SK-N-SH (cell line): ENCODE measurements around the gene HOXD10. TPM values are rescaled to one million over a fixed set of nuclear protein-coding genes. Genes with fewer than 3 reads are reported as not detected.

Source experiments
- CTCF ChIA-PET: fragments of 300-600, 350-600 bp; formaldehyde crosslinking; extraction: SDS; loops from one replicate; lab custom pipeline; 2021; lab: Yijun Ruan, JAX
- POLR2A ChIA-PET: fragments of 350-600 bp; sonication (Branson Sonifier 250); formaldehyde crosslinking; extraction: SDS; loops from one replicate; lab custom pipeline; 2020; ENCODE audit warnings: antibody characterized with exemption, inconsistent platforms; lab: Yijun Ruan, JAX
- DNase-seq: peaks from one replicate; pipeline ENCODE4 v3.0.0; 2012
- H2AFZ ChIP-seq: fragments of 200-600 bp; sonication (generic); 2 replicates; pipeline ENCODE4 v1.8.1; 2016; ENCODE audit warnings: antibody characterized with exemption, mild to moderate bottlenecking, low read depth
- H3F3A ChIP-seq: fragments of 200-600 bp; sonication (generic); replicated peaks from 2 replicates; pipeline ENCODE3; 2016; ENCODE audit warnings: antibody characterized with exemption, mild to moderate bottlenecking; ENCODE audit not compliant: insufficient read depth
- H3K27ac ChIP-seq, 2 experiments: fragments of 200-500 bp in 1 of 2; fragments of 200-600 bp in 1 of 2; sonication (Bioruptor generic) in 1 of 2; sonication (generic), shearing (Covaris generic) in 1 of 2; 2 replicates each; pipeline versions ENCODE4 v1.5.1 to v1.6.1; 2014 to 2016; ENCODE audit warnings: low read depth in 2 of 2, inconsistent platforms in 1 of 2, low read length in 1 of 2, mild to moderate bottlenecking in 1 of 2, mixed read lengths in 1 of 2
- H3K27me3 ChIP-seq: fragments of 200-600 bp; sonication (generic), shearing (Covaris generic); 2 replicates; pipeline ENCODE4 v1.6.1; 2016; ENCODE audit warnings: mixed run types; ENCODE audit not compliant: insufficient read depth
- H3K36me3 ChIP-seq, 2 experiments: fragments of 200-500 bp in 1 of 2; fragments of 200-600 bp in 1 of 2; sonication (Bioruptor generic) in 1 of 2; sonication (generic) in 1 of 2; replicated peaks in 1 of 2; 2 replicates each; pipeline versions ENCODE3 to v1.5.1; 2014 to 2016; ENCODE audit warnings: low read length in 1 of 2, mild to moderate bottlenecking in 1 of 2; ENCODE audit not compliant: insufficient read depth in 2 of 2, control insufficient read depth in 1 of 2
- H3K4me1 ChIP-seq, 2 experiments: fragments of 200-500 bp in 1 of 2; fragments of 200-600 bp in 1 of 2; sonication (Bioruptor generic) in 1 of 2; sonication (generic), shearing (Covaris generic) in 1 of 2; 2 replicates each; pipeline versions ENCODE4 v1.5.1 to v1.6.1; 2014 to 2016; ENCODE audit warnings: low read depth in 1 of 2, low read length in 1 of 2, mixed run types in 1 of 2; ENCODE audit not compliant: insufficient read depth in 2 of 2, control insufficient read depth in 1 of 2
- H3K4me2 ChIP-seq: fragments of 200-600 bp; sonication (generic), shearing (Covaris generic); 2 replicates; pipeline ENCODE4 v1.6.1; 2017; ENCODE audit warnings: mixed run types
- H3K4me3 ChIP-seq, 2 experiments: fragments of 200-500 bp in 1 of 2; fragments of 200-600 bp in 1 of 2; sonication (Bioruptor generic) in 1 of 2; sonication (generic), shearing (Covaris generic) in 1 of 2; 2 replicates each; pipeline versions ENCODE4 v1.5.1 to v1.8.1; 2014 to 2016; ENCODE audit warnings: low read depth in 2 of 2, inconsistent platforms in 1 of 2, low read length in 1 of 2, mild to moderate bottlenecking in 1 of 2, mixed read lengths in 1 of 2, moderate library complexity in 1 of 2
- H3K79me2 ChIP-seq: fragments of 200-600 bp; sonication (generic); 2 replicates; pipeline ENCODE4 v1.8.1; 2017; ENCODE audit warnings: mild to moderate bottlenecking; ENCODE audit not compliant: insufficient read depth
- H3K9ac ChIP-seq: fragments of 200-600 bp; sonication (generic); 2 replicates; pipeline ENCODE4 v1.6.1; 2017; ENCODE audit warnings: mixed run types
- H3K9me2 ChIP-seq: fragments of 200-600 bp; sonication (generic); 2 replicates; pipeline ENCODE4 v1.6.1; 2017; ENCODE audit warnings: mixed run types
- H3K9me3 ChIP-seq: fragments of 200-600 bp; sonication (generic); 2 replicates; pipeline ENCODE4 v1.6.1; 2017; ENCODE audit warnings: mixed run types, mild to moderate bottlenecking, moderate library complexity
- H4K20me1 ChIP-seq: fragments of 200-600 bp; sonication (generic); 2 replicates; pipeline ENCODE4 v1.6.1; 2017; ENCODE audit warnings: mild to moderate bottlenecking, mixed run types; ENCODE audit not compliant: insufficient read depth
- CTCF ChIP-seq: fragments of 200-600 bp; sonication (generic); IDR thresholded peaks from 2 replicates; pipeline ENCODE4 v1.6.1; 2017; ENCODE audit warnings: antibody characterized with exemption, mild to moderate bottlenecking, moderate library complexity
- FOXM1 ChIP-seq: IDR thresholded peaks from 2 replicates; pipeline ENCODE4 v1.4.0; 2012; ENCODE audit warnings: low read depth, mild to moderate bottlenecking
- POLR2AphosphoS5 ChIP-seq: IDR thresholded peaks from 2 replicates; pipeline ENCODE4 v1.6.1; 2012; ENCODE audit warnings: low read depth, low read length
- RAD21 ChIP-seq: IDR thresholded peaks from 2 replicates; pipeline ENCODE4 v1.6.1; 2012; ENCODE audit warnings: mild to moderate bottlenecking, low read length
- REST ChIP-seq: IDR thresholded peaks from 2 replicates; pipeline ENCODE4 v1.6.1; 2012; ENCODE audit warnings: mild to moderate bottlenecking, low read depth, low read length, moderate library complexity
- SMC3 ChIP-seq: IDR thresholded peaks from 2 replicates; pipeline ENCODE4 v1.6.1; 2012; ENCODE audit warnings: low read depth, low read length, improper control_type of control experiment
- USF1 ChIP-seq: IDR thresholded peaks from 2 replicates; pipeline ENCODE4 v1.4.0; 2012; ENCODE audit warnings: low read depth, borderline replicate concordance
- WGBS: methylation state at CpG from one replicate; pipeline ENCODE4 v1.1.6; 2017; ENCODE audit warnings: low lambda C conversion rate; 5-methylcytosine and 5-hydroxymethylcytosine counted together
- polyA plus RNA-seq, 3 experiments: library from polyadenylated mRNA; depleted of rRNA; stranded (reverse); fragments of >200 nt; gene quantifications; 2 replicates each; pipeline ENCODE4 v1.2.3, GENCODE V29; 2012

Gene HOXD10
- polyA plus RNA-seq, 1 of the 3 experiments (the other 2 are of a cell fraction), result 0.10 TPM

- Histone ChIP-seq H3K79me2 (no peaks in the 10 kb centered on the region), H3K4me3 (no peak overlapping the region; a peak in 1 of 4 replicates), H3K4me2 (no peak overlapping the region), H3K9me2 (no peaks in the 10 kb centered on the region), H3K27me3 (peaks cover 43% of the 10 kb centered on the region), H3K4me1 (peaks cover 0 to 14% of the 10 kb centered on the region in 2 experiments; a peak in 1 of 4 replicates)
- 81% methylated on average over 11 of the region's 11 CpGs for WGBS
- TF ChIP-seq POLR2AphosphoS5 (no peak), FOXM1 (no peak), USF1 (no peak)
- TF ChIP-seq, all 33 proteins: peak for 0
- ChIA-PET CTCF (interaction anchor here (0.8 to 17.7 kb wide), 11 partner anchors 7 to 1043 kb away, joined by 3 to 264 read pairs (median 9); partner anchors contain the start of genes HOXD12, HOXD13 and HOXD9), POLR2A (interaction anchor here (1.0 kb wide), 1 partner anchor 14 kb away, joined by 3 read pairs; no protein-coding TSS in a partner anchor)
- Histone ChIP-seq H3K27ac (no peak overlapping the region), H3F3A (no peaks in the 10 kb centered on the region), H3K9ac (no peak overlapping the region), H2AFZ (no peak overlapping the region), H3K36me3 (no peaks in the 10 kb centered on the region), H3K9me3 (no peaks in the 10 kb centered on the region), H4K20me1 (no peaks in the 10 kb centered on the region)
- DNase-seq, result no peak
Observed at GRCh38 chr2:176117823-176118371, 1.3 kb downstream of the HOXD10 start.

- Histone ChIP-seq H3K4me3 (no peak overlapping the region), H3K9me2 (no peaks in the 10 kb centered on the region), H3K27ac (no peak overlapping the region), H3K79me2 (no peaks in the 10 kb centered on the region), H3K4me2 (no peak overlapping the region), H3K27me3 (peaks cover 40% of the 10 kb centered on the region), H4K20me1 (no peaks in the 10 kb centered on the region), H3K36me3 (no peaks in the 10 kb centered on the region), H3K9ac (no peak overlapping the region), H2AFZ (no peak overlapping the region), H3K4me1 (peaks cover 0 to 17% of the 10 kb centered on the region in 2 experiments; a peak in 1 of 4 replicates), H3F3A (no peaks in the 10 kb centered on the region), H3K9me3 (no peaks in the 10 kb centered on the region)
- peak; percentile 41 for TF ChIP-seq RAD21
- no peak for TF ChIP-seq REST
- peak; percentile 15; the same call in 1 of the 2 replicates for TF ChIP-seq SMC3
- peak; percentile 66 for TF ChIP-seq CTCF
- ChIA-PET POLR2A (no interaction called here), CTCF (interaction anchor here (1.5 to 17.7 kb wide), 6 partner anchors 6 to 534 kb away, joined by 9 to 264 read pairs (median 74); partner anchors contain the start of genes HOXD12, HOXD13 and HOXD9)
- peak; percentile 66 for DNase-seq
- WGBS, result 38% methylated on average over 24 of the region's 24 CpGs
Observed at GRCh38 chr2:176118601-176119339, 2.2 kb downstream of the HOXD10 start.
